GM06990 (cell line): ENCODE measurements around the gene SLFN12.

Experiments used
- DNase-seq: peaks from one replicate; pipeline ENCODE4 v3.0.0-alpha.2; 2011; ENCODE audit not compliant: insufficient read length; ENCODE audit errors: extremely low read depth
- H3K27me3 ChIP-seq: replicated peaks from 2 replicates; pipeline ENCODE4 v1.6.0; 2011; ENCODE audit warnings: low read length; ENCODE audit not compliant: control insufficient read depth, insufficient read depth
- H3K36me3 ChIP-seq: 2 replicates; pipeline ENCODE4 v1.5.1; 2011; ENCODE audit warnings: low read length; ENCODE audit not compliant: control insufficient read depth, insufficient read depth
- H3K4me3 ChIP-seq: replicated peaks from 2 replicates; pipeline ENCODE4 v1.5.1; 2011; ENCODE audit warnings: low read depth, mild to moderate bottlenecking, control low read depth, low read length
- CTCF ChIP-seq: IDR thresholded peaks from 2 replicates; pipeline ENCODE4 v1.5.1; 2011; ENCODE audit warnings: low read length, control low read depth, mild to moderate bottlenecking, inconsistent platforms; ENCODE audit not compliant: insufficient read depth, poor library complexity, severe bottlenecking

The SLFN12 gene

GRCh38 chr17:35432176-35433074, at the start of gene SLFN12:
SLFN12 (minus strand) TSS chr17:35432500; CDS start chr17:35423028, 9,472 bp downstream.
- no peak for TF ChIP-seq CTCF
- DNase-seq: peak; percentile 44
- Histone ChIP-seq H3K4me3 (peak within 1 kb of the TSS; percentile 73), H3K27me3 (no peaks in the 10 kb centered on the region), H3K36me3 (no peaks in the 10 kb centered on the region)

GRCh38 chr17:35479271-35479670, 47.0 kb upstream of the SLFN12 start:
- no peak overlapping the region for H3K4me3 ChIP-seq
- no peak for TF ChIP-seq CTCF
- H3K36me3 ChIP-seq: no peaks in the 10 kb centered on the region
- no peak for DNase-seq
- no peaks in the 10 kb centered on the region for H3K27me3 ChIP-seq

GRCh38 chr17:35477248-35477647, 44.9 kb upstream of the SLFN12 start:
- DNase-seq: no peak
- TF ChIP-seq CTCF: no peak
- Histone ChIP-seq H3K4me3 (no peak overlapping the region), H3K36me3 (no peaks in the 10 kb centered on the region), H3K27me3 (no peaks in the 10 kb centered on the region)

GRCh38 chr17:35476283-35476820, 44.1 kb upstream of the SLFN12 start:
- H3K4me3 ChIP-seq: no peak overlapping the region
- H3K27me3 ChIP-seq: no peaks in the 10 kb centered on the region
- H3K36me3 ChIP-seq: no peaks in the 10 kb centered on the region
- DNase-seq: no peak
- no peak for TF ChIP-seq CTCF

- no peaks in the 10 kb centered on the region for H3K36me3 ChIP-seq
- TF ChIP-seq CTCF: no peak
- DNase-seq: no peak
- H3K4me3 ChIP-seq: no peak overlapping the region
- no peaks in the 10 kb centered on the region for H3K27me3 ChIP-seq
Observed at GRCh38 chr17:35468475-35468874, 36.2 kb upstream of the SLFN12 start.

GRCh38 chr17:35467824-35468223, 35.5 kb upstream of the SLFN12 start:
- H3K27me3 ChIP-seq: no peaks in the 10 kb centered on the region
- no peak for DNase-seq
- H3K4me3 ChIP-seq: no peak overlapping the region
- H3K36me3 ChIP-seq: no peaks in the 10 kb centered on the region
- TF ChIP-seq CTCF: no peak
